Lung (tissue), 12 donors: ENCODE data around the gene CPNE7. TPM values are rescaled to one million over a fixed set of nuclear protein-coding genes. Genes with fewer than 3 reads are reported as not detected.

Source experiments
- ATAC-seq: fragments of 200-7000 bp; cut with Tn5 transposase; one replicate; pipeline ENCODE4 v1.9.1; 2020; ENCODE audit warnings: moderate number of reproducible peaks; ENCODE audit not compliant: insufficient read depth, low FRiP score
- DNase-seq, 3 donors: peaks; one replicate each; pipeline ENCODE4 v3.0.0-alpha.2; 2013 to 2017
- H3K27ac ChIP-seq, 2 donors: one replicate each; pipeline ENCODE4 v1.5.1; 2013; ENCODE audit warnings: mild to moderate bottlenecking in 2 of 2, moderate library complexity in 2 of 2, control low read depth in 1 of 2, inconsistent platforms in 1 of 2, low read depth in 1 of 2, low read length in 1 of 2
- H3K27me3 ChIP-seq, 3 donors: one replicate each; pipeline ENCODE4 v1.5.1; 2013; ENCODE audit warnings: low read length in 2 of 3; ENCODE audit not compliant: control insufficient read depth in 3 of 3, insufficient read depth in 3 of 3
- H3K36me3 ChIP-seq, 4 donors: one replicate each; pipeline ENCODE4 v1.5.1; 2013; ENCODE audit warnings: low read length in 4 of 4, mild to moderate bottlenecking in 1 of 4, moderate library complexity in 1 of 4; ENCODE audit not compliant: control insufficient read depth in 4 of 4, insufficient read depth in 4 of 4
- H3K4me1 ChIP-seq, 5 donors: one replicate each; pipeline ENCODE4 v1.5.1; 2013; ENCODE audit warnings: low read length in 5 of 5, mild to moderate bottlenecking in 2 of 5, moderate library complexity in 1 of 5; ENCODE audit not compliant: control insufficient read depth in 5 of 5, insufficient read depth in 5 of 5
- H3K4me3 ChIP-seq: one replicate; pipeline ENCODE4 v1.5.1; 2013; ENCODE audit warnings: mild to moderate bottlenecking, control low read depth, moderate library complexity
- H3K9ac ChIP-seq, 2 donors: one replicate each; pipeline ENCODE4 v1.5.1; 2013; ENCODE audit warnings: low read length in 2 of 2, control low read depth in 1 of 2; ENCODE audit not compliant: insufficient read depth in 1 of 2
- H3K9me3 ChIP-seq, 4 donors: one replicate each; pipeline ENCODE4 v1.5.1; 2013; ENCODE audit warnings: low read length in 3 of 4, mild to moderate bottlenecking in 1 of 4, moderate library complexity in 1 of 4; ENCODE audit not compliant: control insufficient read depth in 4 of 4, insufficient read depth in 3 of 4
- WGBS, 2 donors: extraction: QIAGEN DNeasy Blood & Tissue Kit; methylation state at CpG; one replicate each; pipeline ENCODE4 v1.1.7; 2013; 5-methylcytosine and 5-hydroxymethylcytosine counted together
- polyA plus RNA-seq, 2 donors: library from polyadenylated mRNA; stranded (reverse); fragments of 200-250 nt; gene quantifications; one replicate each; pipeline ENCODE4 v1.2.1, GENCODE V29; 2013
- total RNA-seq, 2 donors: library from RNA; depleted of rRNA in 1 of 2; stranded (reverse); fragments of >200 nt in 1 of 2; gene quantifications; one replicate each; pipeline ENCODE4 v1.2.1, GENCODE V29; 2014 to 2021
- TF ChIP-seq, protein P1 (sequence below): IDR thresholded peaks from 2 replicates; pipeline ENCODE4 v1.5.1; 2012; ENCODE audit warnings: mild to moderate bottlenecking; ENCODE audit errors: control extremely low read depth, extremely low read depth
- donor health status: control.
- donor health status: control.
- donor health status: Bipolar disorder and iron deficiency.
- donor health status: healthy.
- donor health status: DM: yes; HTN: yes; CAD: no.

Gene CPNE7
- total and polyA plus RNA-seq, 4 donors: 0.65 to 2.2 (median 1.2) TPM

- Histone ChIP-seq H3K9ac (no peak overlapping the region), H3K4me1 (peaks cover 0 to 5% (median 0%) of the 10 kb centered on the region in 5 donors), H3K4me3 (no peak overlapping the region), H3K27ac (peak overlapping the region in 1 of 2 donors; percentile 66), H3K9me3 (no peaks in the 10 kb centered on the region), H3K27me3 (no peaks in the 10 kb centered on the region), H3K36me3 (peaks cover 11 to 51% (median 33%) of the 10 kb centered on the region in 4 donors)
- 70 to 85% methylated on average over 31 of the region's 31 CpGs for WGBS, 2 donors
- ATAC-seq (no peak), DNase-seq (no peak)
- TF ChIP-seq, protein P1, sequence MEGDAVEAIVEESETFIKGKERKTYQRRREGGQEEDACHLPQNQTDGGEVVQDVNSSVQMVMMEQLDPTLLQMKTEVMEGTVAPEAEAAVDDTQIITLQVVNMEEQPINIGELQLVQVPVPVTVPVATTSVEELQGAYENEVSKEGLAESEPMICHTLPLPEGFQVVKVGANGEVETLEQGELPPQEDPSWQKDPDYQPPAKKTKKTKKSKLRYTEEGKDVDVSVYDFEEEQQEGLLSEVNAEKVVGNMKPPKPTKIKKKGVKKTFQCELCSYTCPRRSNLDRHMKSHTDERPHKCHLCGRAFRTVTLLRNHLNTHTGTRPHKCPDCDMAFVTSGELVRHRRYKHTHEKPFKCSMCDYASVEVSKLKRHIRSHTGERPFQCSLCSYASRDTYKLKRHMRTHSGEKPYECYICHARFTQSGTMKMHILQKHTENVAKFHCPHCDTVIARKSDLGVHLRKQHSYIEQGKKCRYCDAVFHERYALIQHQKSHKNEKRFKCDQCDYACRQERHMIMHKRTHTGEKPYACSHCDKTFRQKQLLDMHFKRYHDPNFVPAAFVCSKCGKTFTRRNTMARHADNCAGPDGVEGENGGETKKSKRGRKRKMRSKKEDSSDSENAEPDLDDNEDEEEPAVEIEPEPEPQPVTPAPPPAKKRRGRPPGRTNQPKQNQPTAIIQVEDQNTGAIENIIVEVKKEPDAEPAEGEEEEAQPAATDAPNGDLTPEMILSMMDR: no peak
These were observed 43.6 kb upstream of the CPNE7 start for GRCh38 chr16:89531821-89532526.

DNA sequence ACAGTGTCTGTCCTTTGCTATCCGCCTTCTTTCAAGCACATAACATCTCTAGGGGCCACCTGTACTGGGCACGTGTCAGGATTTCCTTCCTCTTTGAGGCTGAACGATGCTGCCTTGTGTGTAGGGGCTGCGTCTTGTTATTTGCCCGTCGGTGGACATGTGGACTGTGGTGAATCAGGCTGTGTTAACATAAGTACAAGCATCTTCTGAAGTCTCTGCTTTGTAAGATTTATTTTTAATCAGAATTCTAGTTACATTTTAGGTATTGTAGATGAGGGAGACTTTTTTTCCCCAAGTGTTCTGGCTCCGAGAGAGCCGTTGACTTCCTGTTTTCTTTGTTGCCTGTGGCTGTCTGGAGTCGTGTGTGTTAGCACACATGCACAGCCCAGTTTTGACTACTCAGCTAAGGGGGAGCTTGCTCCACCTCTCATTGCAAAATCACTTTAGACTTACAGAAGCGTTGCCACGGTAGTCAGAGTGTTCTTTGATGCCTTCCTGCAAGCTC, 41.3 kb upstream of the CPNE7 start:
- Histone ChIP-seq H3K4me1 (peaks cover 0 to 5% (median 0%) of the 10 kb centered on the region in 5 donors), H3K9me3 (no peaks in the 10 kb centered on the region), H3K9ac (no peak overlapping the region), H3K27me3 (no peaks in the 10 kb centered on the region), H3K36me3 (peaks cover 9 to 62% (median 31%) of the 10 kb centered on the region in 4 donors), H3K27ac (peak overlapping the region in 1 of 2 donors; percentile 73), H3K4me3 (no peak overlapping the region)
- peak in 2 of 3 donors; percentile 34 to 35 for DNase-seq
- 12 to 32% methylated on average over 11 of the region's 11 CpGs for WGBS, 2 donors
- TF ChIP-seq, protein P1: no peak
- peak; percentile 81 for ATAC-seq

GRCh38 chr16:89536371-89536770, 39.2 kb upstream of the CPNE7 start:
- Histone ChIP-seq H3K4me3 (no peak overlapping the region), H3K27me3 (no peaks in the 10 kb centered on the region), H3K36me3 (peaks cover 4 to 55% (median 21%) of the 10 kb centered on the region in 4 donors), H3K9ac (no peak overlapping the region), H3K27ac (no peak overlapping the region), H3K9me3 (no peaks in the 10 kb centered on the region), H3K4me1 (peaks cover 0 to 4% (median 0%) of the 10 kb centered on the region in 5 donors)
- ATAC-seq: no peak
- no peak for DNase-seq
- TF ChIP-seq, protein P1: no peak
- 94 to 98% methylated on average over 16 to 20 of the region's 24 CpGs for WGBS, 2 donors
